SU-DHL-6 (cell line): Measurements from ENCODE around the gene ARMC12.
"Not testable (repeated sequence)": the region's sequence is repeated elsewhere in the genome, so short reads cannot be mapped to it uniquely, and the experiment has no call there.

ENCODE experiments used
- H2AFZ ChIP-seq: fragments of 200-600 bp; sonication (generic); 2 replicates; pipeline ENCODE4 v1.6.1; 2014; ENCODE audit warnings: low read depth, mild to moderate bottlenecking, moderate library complexity, mixed read lengths, antibody characterized with exemption, low read length; ENCODE audit not compliant: severe bottlenecking
- H3F3A ChIP-seq: fragments of 200-600 bp; shearing (Covaris generic); 2 replicates; pipeline ENCODE4 v1.6.0; 2016; ENCODE audit warnings: antibody characterized with exemption, mild to moderate bottlenecking; ENCODE audit not compliant: insufficient read depth
- H3K27ac ChIP-seq: fragments of 200-600 bp; sonication (generic); 2 replicates; pipeline ENCODE4 v1.5.1; 2016; ENCODE audit warnings: low read depth, mild to moderate bottlenecking, low read length, moderate library complexity, mixed read lengths
- H3K27me3 ChIP-seq: fragments of 200-600 bp; sonication (generic), shearing (Covaris generic); 2 replicates; pipeline ENCODE4 v1.6.0; 2014; ENCODE audit warnings: mild to moderate bottlenecking, low read length
- H3K36me3 ChIP-seq: fragments of 200-600 bp; sonication (generic); 2 replicates; pipeline ENCODE4 v1.6.1; 2014; ENCODE audit warnings: mild to moderate bottlenecking, low read length, mixed read lengths
- H3K4me2 ChIP-seq: fragments of 300-600, 200-600 bp; shearing (Covaris generic), sonication (generic); 2 replicates; pipeline ENCODE4 v1.6.0; 2014; ENCODE audit warnings: low read length, low read depth, mild to moderate bottlenecking; ENCODE audit not compliant: poor library complexity, severe bottlenecking
- H3K4me3 ChIP-seq: fragments of 200-600 bp; sonication (generic); 2 replicates; pipeline ENCODE4 v1.5.1; 2014; ENCODE audit warnings: antibody characterized with exemption, low read length, mild to moderate bottlenecking, mixed read lengths; ENCODE audit not compliant: insufficient read depth, poor library complexity, severe bottlenecking
- H3K79me2 ChIP-seq: fragments of 200-600 bp; sonication (generic); 2 replicates; pipeline ENCODE4 v1.6.1; 2014; ENCODE audit warnings: mild to moderate bottlenecking, low read length, moderate library complexity; ENCODE audit not compliant: insufficient read depth
- H3K9ac ChIP-seq: fragments of 200-600 bp; sonication (generic); 2 replicates; pipeline ENCODE4 v1.7.0; 2014; ENCODE audit warnings: mild to moderate bottlenecking, low read length
- H3K9me2 ChIP-seq: fragments of 200-600 bp; sonication (generic); replicated peaks from 2 replicates; pipeline ENCODE4 v1.6.1; 2014; ENCODE audit warnings: low read length; ENCODE audit not compliant: insufficient read depth
- H3K9me3 ChIP-seq: fragments of 200-600 bp; sonication (generic); 2 replicates; pipeline ENCODE4 v1.6.1; 2014; ENCODE audit warnings: low read length, mixed read lengths; ENCODE audit not compliant: insufficient read depth
- H4K20me1 ChIP-seq: fragments of 200-600 bp; sonication (generic); 2 replicates; pipeline ENCODE4 v1.6.1; 2014; ENCODE audit warnings: low read depth, mild to moderate bottlenecking, antibody characterized with exemption, low read length, moderate library complexity, mixed read lengths
- EZH2phosphoT487 ChIP-seq: fragments of 200-600 bp; sonication (generic), shearing (Covaris generic); conservative IDR thresholded peaks from 2 replicates; pipeline ENCODE4 v1.6.1; 2018; ENCODE audit warnings: mild to moderate bottlenecking, antibody characterized with exemption, low read length, moderate library complexity, mixed read lengths
- TF ChIP-seq, protein P1 (sequence below): fragments of 200-600 bp; sonication (generic); IDR thresholded peaks from one replicate; pipeline ENCODE4 v1.5.1; 2017; ENCODE audit warnings: antibody characterized with exemption, mild to moderate bottlenecking, low read length, moderate library complexity; ENCODE audit not compliant: insufficient read depth, poor library complexity, severe bottlenecking

Gene ARMC12

GRCh38 chr6:35690484-35690883 is 46.3 kb upstream of the ARMC12 start:
- no peaks in the 10 kb centered on the region for H3K9me2 ChIP-seq
- peaks cover 19% of the 10 kb centered on the region for H3F3A ChIP-seq
- no peak overlapping the region for H3K27ac ChIP-seq
- H3K9me3 ChIP-seq = no peaks in the 10 kb centered on the region
- TF ChIP-seq EZH2phosphoT487 = no peak
- TF ChIP-seq, protein P1, sequence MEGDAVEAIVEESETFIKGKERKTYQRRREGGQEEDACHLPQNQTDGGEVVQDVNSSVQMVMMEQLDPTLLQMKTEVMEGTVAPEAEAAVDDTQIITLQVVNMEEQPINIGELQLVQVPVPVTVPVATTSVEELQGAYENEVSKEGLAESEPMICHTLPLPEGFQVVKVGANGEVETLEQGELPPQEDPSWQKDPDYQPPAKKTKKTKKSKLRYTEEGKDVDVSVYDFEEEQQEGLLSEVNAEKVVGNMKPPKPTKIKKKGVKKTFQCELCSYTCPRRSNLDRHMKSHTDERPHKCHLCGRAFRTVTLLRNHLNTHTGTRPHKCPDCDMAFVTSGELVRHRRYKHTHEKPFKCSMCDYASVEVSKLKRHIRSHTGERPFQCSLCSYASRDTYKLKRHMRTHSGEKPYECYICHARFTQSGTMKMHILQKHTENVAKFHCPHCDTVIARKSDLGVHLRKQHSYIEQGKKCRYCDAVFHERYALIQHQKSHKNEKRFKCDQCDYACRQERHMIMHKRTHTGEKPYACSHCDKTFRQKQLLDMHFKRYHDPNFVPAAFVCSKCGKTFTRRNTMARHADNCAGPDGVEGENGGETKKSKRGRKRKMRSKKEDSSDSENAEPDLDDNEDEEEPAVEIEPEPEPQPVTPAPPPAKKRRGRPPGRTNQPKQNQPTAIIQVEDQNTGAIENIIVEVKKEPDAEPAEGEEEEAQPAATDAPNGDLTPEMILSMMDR = no peak
- H3K79me2 ChIP-seq = peaks cover 29% of the 10 kb centered on the region
- H2AFZ ChIP-seq = no peak overlapping the region
- peaks cover 8% of the 10 kb centered on the region for H4K20me1 ChIP-seq
- H3K4me3 ChIP-seq = no peak overlapping the region
- H3K4me2 ChIP-seq = no peak overlapping the region
- H3K27me3 ChIP-seq = no peaks in the 10 kb centered on the region
- H3K36me3 ChIP-seq = peaks cover 6% of the 10 kb centered on the region; the same call in 1 of the 2 replicates
- H3K9ac ChIP-seq = no peak overlapping the region

DNA sequence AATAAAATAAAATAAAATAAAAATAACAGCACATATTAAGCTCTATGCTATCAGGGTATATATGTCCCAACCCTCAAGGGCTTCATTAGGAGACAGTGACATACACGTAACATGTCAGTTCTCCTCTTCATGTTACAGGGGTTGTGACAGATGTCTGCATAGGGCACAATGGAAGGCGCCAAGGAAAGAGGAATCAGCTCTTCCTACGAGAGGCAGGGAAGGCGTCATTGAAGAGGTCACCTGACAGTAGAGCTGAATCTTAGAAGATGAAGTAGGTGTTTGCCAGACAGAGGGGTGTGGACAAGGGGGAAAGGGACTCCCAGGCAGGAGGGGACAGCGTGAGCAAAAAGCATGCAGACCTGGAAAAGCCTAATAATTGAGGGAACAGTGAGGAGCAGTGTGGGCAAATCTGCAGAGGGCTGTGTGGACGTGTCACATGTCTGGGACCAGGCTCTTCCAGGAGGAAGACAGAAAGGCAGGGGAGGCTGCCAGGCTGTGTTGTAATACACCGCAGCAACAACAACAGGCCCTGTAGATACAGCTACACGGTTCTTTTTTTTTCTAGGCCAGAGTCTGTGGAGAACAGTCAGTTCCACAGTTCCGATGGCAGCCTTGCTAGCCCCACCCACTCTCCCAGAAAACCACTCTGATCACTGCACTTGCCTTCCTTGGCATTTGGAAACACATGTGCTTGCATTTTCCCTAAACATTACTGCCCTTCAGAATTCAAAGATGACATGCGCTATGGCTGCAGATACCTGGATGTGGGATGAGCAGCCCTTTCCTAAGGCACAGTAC is 45.6 kb upstream of the ARMC12 start:
- Histone ChIP-seq H3K4me3 (no peak overlapping the region), H3K27me3 (no peaks in the 10 kb centered on the region), H4K20me1 (peaks cover 8% of the 10 kb centered on the region), H3K4me2 (no peak overlapping the region), H3K27ac (no peak overlapping the region), H3K79me2 (peaks cover 21% of the 10 kb centered on the region), H3F3A (peaks cover 15% of the 10 kb centered on the region), H3K9me3 (no peaks in the 10 kb centered on the region), H3K9ac (no peak overlapping the region), H3K9me2 (no peaks in the 10 kb centered on the region), H2AFZ (no peak overlapping the region), H3K36me3 (peaks cover 6% of the 10 kb centered on the region; the same call in 1 of the 2 replicates)
- TF ChIP-seq EZH2phosphoT487 = no peak
- TF ChIP-seq, protein P1 = no peak

DNA sequence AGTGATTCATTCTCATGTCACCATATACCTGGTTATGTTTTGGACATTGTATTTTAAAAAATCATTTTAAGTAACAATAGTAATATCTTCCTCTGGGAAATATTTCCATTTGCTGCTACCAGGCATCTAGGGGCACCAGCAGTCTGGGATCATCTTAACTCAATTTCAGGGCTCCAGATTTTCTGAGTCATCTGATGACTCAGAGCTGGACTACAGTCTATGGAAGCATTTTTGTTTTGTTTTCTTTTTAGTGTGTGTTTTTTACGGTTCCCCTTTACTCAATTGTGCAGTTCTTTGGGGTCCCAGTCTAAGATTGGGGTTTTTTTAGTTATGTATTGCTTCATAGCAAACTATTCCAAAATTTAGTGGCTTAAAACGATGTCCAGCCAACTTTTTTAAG is 42.4 kb upstream of the ARMC12 start:
- Histone ChIP-seq H4K20me1 (no peaks in the 10 kb centered on the region), H3K79me2 (no peaks in the 10 kb centered on the region), H3K9me3 (no peaks in the 10 kb centered on the region), H3K27ac (no peak overlapping the region), H2AFZ (no peak overlapping the region), H3K27me3 (no peaks in the 10 kb centered on the region), H3K4me2 (no peak overlapping the region), H3K4me3 (no peak overlapping the region), H3K9me2 (no peaks in the 10 kb centered on the region), H3F3A (no peaks in the 10 kb centered on the region), H3K9ac (no peak overlapping the region), H3K36me3 (no peaks in the 10 kb centered on the region)
- TF ChIP-seq, protein P1 = no peak
- TF ChIP-seq EZH2phosphoT487 = no peak

DNA sequence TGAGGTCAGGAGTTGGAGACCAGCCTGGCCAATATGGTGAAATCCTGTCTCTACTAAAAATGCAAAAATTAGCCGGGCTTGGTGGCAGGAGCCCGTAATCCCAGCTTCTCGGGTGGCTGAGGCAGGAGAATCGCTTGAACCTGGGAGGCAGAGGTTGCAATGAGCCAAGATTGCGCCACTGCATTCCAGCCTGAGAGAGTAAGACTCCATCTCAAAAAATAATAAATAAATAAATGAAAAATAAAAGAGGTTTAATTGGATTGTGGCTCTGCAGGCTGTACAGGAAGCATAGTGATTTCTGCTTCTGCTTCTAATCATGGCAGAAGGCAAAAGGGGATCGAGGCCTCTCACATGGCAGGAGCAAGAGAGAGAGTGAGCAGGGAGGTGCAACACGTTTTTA is 38.4 kb upstream of the ARMC12 start:
- H3K27me3 ChIP-seq, H3K9ac ChIP-seq, H3K27ac ChIP-seq, H3K9me2 ChIP-seq, H3K79me2 ChIP-seq, H4K20me1 ChIP-seq, H3K9me3 ChIP-seq, H2AFZ ChIP-seq, H3K4me3 ChIP-seq, H3F3A ChIP-seq, H3K4me2 ChIP-seq, H3K36me3 ChIP-seq: not testable (repeated sequence)
